H1 (cell line): ENCODE data around the gene PIGC. TPM values are rescaled to one million over a fixed set of nuclear protein-coding genes. Genes with fewer than 3 reads are reported as not detected.

ENCODE experiments used
- CTCF ChIA-PET: fragments of 300-600 bp; sonication (Branson Sonifier 250); formaldehyde crosslinking; loops from one replicate; lab custom pipeline; 2021; ENCODE audit not compliant: partially characterized antibody; lab: Charles Lee
- POLR2A ChIA-PET: fragments of 300-600 bp; sonication (Branson Sonifier 250); formaldehyde crosslinking; loops from one replicate; lab custom pipeline; 2021; ENCODE audit warnings: inconsistent platforms; ENCODE audit not compliant: partially characterized antibody; lab: Charles Lee
- DNase-seq, 2 experiments: peaks; one replicate each; pipeline versions ENCODE4 v3.0.0 to v3.0.0-alpha.2; 2010 to 2022; ENCODE audit warnings: low spot score in 2 of 2, low read depth in 1 of 2, mixed read lengths in 1 of 2
- FAIRE-seq: peaks from 2 replicates; lab custom pipeline; 2011; peaks lifted over from hg19 to GRCh38; lab: Jason Lieb, UNC
- H2AFZ ChIP-seq: 2 replicates; pipeline ENCODE4 v1.8.1; 2012; ENCODE audit warnings: low read length, inconsistent platforms
- H2AK5ac ChIP-seq: 2 replicates; pipeline ENCODE4 v1.6.1; 2013; ENCODE audit warnings: low read depth, low read length
- H2BK120ac ChIP-seq: replicated peaks from 2 replicates; pipeline ENCODE3; 2013; ENCODE audit warnings: low read depth, low read length, inconsistent platforms
- H2BK12ac ChIP-seq: 2 replicates; pipeline ENCODE4 v1.6.1; 2013; ENCODE audit warnings: low read depth, low read length
- H2BK15ac ChIP-seq: 2 replicates; pipeline ENCODE4 v1.6.1; 2013; ENCODE audit warnings: low read length
- H2BK20ac ChIP-seq: 2 replicates; pipeline ENCODE4 v1.6.1; 2013; ENCODE audit warnings: low read length
- H2BK5ac ChIP-seq: 2 replicates; pipeline ENCODE4 v1.6.1; 2013; ENCODE audit warnings: low read depth, low read length
- H3K14ac ChIP-seq: 2 replicates; pipeline ENCODE4 v1.6.1; 2013; ENCODE audit warnings: inconsistent platforms; ENCODE audit not compliant: insufficient read length
- H3K18ac ChIP-seq: 2 replicates; pipeline ENCODE4 v1.6.1; 2013; ENCODE audit warnings: low read length; ENCODE audit errors: extremely low read depth
- H3K23ac ChIP-seq: 2 replicates; pipeline ENCODE4 v1.6.1; 2013; ENCODE audit warnings: inconsistent platforms; ENCODE audit not compliant: insufficient read length
- H3K23me2 ChIP-seq: 2 replicates; pipeline ENCODE4 v1.6.1; 2013; ENCODE audit warnings: low read depth, low read length
- H3K27ac ChIP-seq: 2 replicates; pipeline ENCODE4 v1.6.1; 2011; ENCODE audit warnings: low read depth, low read length, inconsistent platforms
- H3K27me3 ChIP-seq, 4 experiments: replicated peaks in 1 of 4; 1 replicate in 1 of 4; 2 replicates in 3 of 4; pipeline versions ENCODE4 v1.6.1 to v1.8.1; 2011 to 2013; ENCODE audit warnings: low read length in 3 of 4, mild to moderate bottlenecking in 3 of 4, inconsistent platforms in 2 of 4, mixed read lengths in 2 of 4, moderate library complexity in 1 of 4; ENCODE audit not compliant: control insufficient read depth in 3 of 4, insufficient read depth in 3 of 4; ENCODE audit errors: extremely low read depth in 1 of 4
- H3K36me3 ChIP-seq, 4 experiments: 2 replicates each; pipeline versions ENCODE4 v1.6.1 to v1.8.1; 2011 to 2013; ENCODE audit warnings: mild to moderate bottlenecking in 4 of 4, low read length in 3 of 4, moderate library complexity in 2 of 4, control low read depth in 1 of 4, inconsistent platforms in 1 of 4; ENCODE audit not compliant: insufficient read depth in 4 of 4, control insufficient read depth in 2 of 4
- H3K4ac ChIP-seq: replicated peaks from 2 replicates; pipeline ENCODE3; 2013; ENCODE audit warnings: low read length, low read depth, mixed read lengths, inconsistent platforms; ENCODE audit not compliant: insufficient read length
- H3K4me1 ChIP-seq, 4 experiments: replicated peaks in 1 of 4; 1 replicate in 1 of 4; 2 replicates in 3 of 4; pipeline versions ENCODE4 v1.6.1 to v1.8.1; 2011 to 2013; ENCODE audit warnings: low read length in 3 of 4, inconsistent platforms in 2 of 4, mixed read lengths in 1 of 4; ENCODE audit not compliant: insufficient read depth in 4 of 4, control insufficient read depth in 3 of 4
- H3K4me2 ChIP-seq, 2 experiments: 2 replicates each; pipeline versions ENCODE4 v1.6.1 to v1.8.1; 2011 to 2013; ENCODE audit warnings: low read depth in 2 of 2, low read length in 2 of 2, control low read depth in 1 of 2, inconsistent platforms in 1 of 2, mild to moderate bottlenecking in 1 of 2; ENCODE audit not compliant: insufficient read depth in 1 of 2
- H3K4me3 ChIP-seq, 4 experiments: fragments of 200-600, 300-600 bp in 1 of 4; sonication (generic), shearing (Covaris generic), sonication (Bioruptor Twin) in 1 of 4; 2 replicates each; pipeline versions ENCODE4 v1.5.1 to v1.8.1; 2011 to 2016; ENCODE audit warnings: low read length in 4 of 4, low read depth in 3 of 4, control low read depth in 2 of 4, inconsistent platforms in 2 of 4, mild to moderate bottlenecking in 2 of 4, mixed read lengths in 1 of 4, moderate library complexity in 1 of 4; ENCODE audit not compliant: insufficient read depth in 2 of 4; ENCODE audit errors: extremely low read depth in 1 of 4
- H3K56ac ChIP-seq: replicated peaks from 2 replicates; pipeline ENCODE3; 2013; ENCODE audit warnings: low read depth, mild to moderate bottlenecking, mixed read lengths, low read length, inconsistent platforms; ENCODE audit not compliant: insufficient read length
- H3K79me1 ChIP-seq: 2 replicates; pipeline ENCODE4 v1.6.1; 2013; ENCODE audit warnings: low read depth, low read length, control low read depth
- H3K79me2 ChIP-seq, 2 experiments: 2 replicates each; pipeline versions ENCODE4 v1.6.1 to v1.8.1; 2012 to 2013; ENCODE audit warnings: low read length in 2 of 2, mild to moderate bottlenecking in 2 of 2, inconsistent platforms in 1 of 2; ENCODE audit not compliant: insufficient read depth in 2 of 2, control insufficient read depth in 1 of 2
- H3K9ac ChIP-seq, 4 experiments: replicated peaks in 1 of 4; 1 replicate in 1 of 4; 2 replicates in 3 of 4; pipeline versions ENCODE4 v1.6.1 to v1.8.1; 2011 to 2013; ENCODE audit warnings: low read depth in 3 of 4, low read length in 3 of 4, control low read depth in 2 of 4, mild to moderate bottlenecking in 2 of 4, moderate library complexity in 2 of 4, inconsistent platforms in 1 of 4; ENCODE audit errors: extremely low read depth in 1 of 4
- H3K9me3 ChIP-seq, 2 experiments: 2 replicates each; pipeline versions ENCODE4 v1.6.1 to v1.8.1; 2012 to 2013; ENCODE audit warnings: mild to moderate bottlenecking in 2 of 2, moderate library complexity in 2 of 2, control low read depth in 1 of 2, inconsistent platforms in 1 of 2, low read depth in 1 of 2, low read length in 1 of 2, mixed read lengths in 1 of 2; ENCODE audit not compliant: insufficient read depth in 2 of 2
- H4K20me1 ChIP-seq, 2 experiments: replicated peaks in 1 of 2; 2 replicates each; pipeline versions ENCODE3 to v1.8.1; 2011 to 2013; ENCODE audit warnings: inconsistent platforms in 2 of 2, low read length in 2 of 2, mild to moderate bottlenecking in 1 of 2; ENCODE audit not compliant: insufficient read depth in 2 of 2, control insufficient read depth in 1 of 2
- H4K5ac ChIP-seq: 2 replicates; pipeline ENCODE4 v1.6.1; 2013; ENCODE audit warnings: low read length, low read depth, mixed read lengths, inconsistent platforms; ENCODE audit not compliant: insufficient read length
- H4K8ac ChIP-seq: 2 replicates; pipeline ENCODE4 v1.8.0; 2013; ENCODE audit warnings: mild to moderate bottlenecking, moderate library complexity, low read length, inconsistent platforms; ENCODE audit not compliant: insufficient read depth; ENCODE audit errors: extremely low read depth
- H4K91ac ChIP-seq: replicated peaks from 2 replicates; pipeline ENCODE3; 2013; ENCODE audit warnings: low read length, mixed read lengths, inconsistent platforms; ENCODE audit not compliant: insufficient read length
- KDM1A ChIP-seq: fragments of 200-600, 300-600 bp; sonication (generic); IDR thresholded peaks from 2 replicates; pipeline ENCODE4 v1.7.1; 2016; ENCODE audit warnings: mild to moderate bottlenecking, low read length, borderline replicate concordance
- WGBS, 2 experiments: shearing (Covaris generic) in 1 of 2; methylation state at CpG; one replicate each; pipeline versions ENCODE4 v1.1.6 to v1.1.7; 2013 to 2015; ENCODE audit warnings: low lambda C conversion rate in 2 of 2, mixed read lengths in 2 of 2, inconsistent platforms in 1 of 2, low coverage in 1 of 2, missing lambda C conversion rate in 1 of 2; ENCODE audit not compliant: insufficient replicate concordance in 2 of 2, insufficient coverage in 1 of 2, insufficient read length in 1 of 2; ENCODE audit errors: extremely low coverage in 1 of 2, missing lambda C conversion rate in 1 of 2; 5-methylcytosine and 5-hydroxymethylcytosine counted together
- polyA plus RNA-seq, 7 experiments: library from polyadenylated mRNA; depleted of rRNA in 3 of 7; stranded (reverse) in 5 of 7; unstranded in 2 of 7; fragments of >200 nt in 5 of 7; fragments of 200-250 nt in 2 of 7; gene quantifications; 1 replicate in 5 of 7; 2 replicates in 1 of 7; 4 replicates in 1 of 7; pipeline versions ENCODE4 v1.2.1 to v1.2.3, GENCODE V29; 2011 to 2013; ENCODE audit warnings: missing spikeins in 2 of 7, mixed read lengths in 2 of 7
- total RNA-seq: library from RNA; stranded (reverse); fragmentation: NEBNext Ultra II Directional; extraction: Animal tissue kit (Norgen Biotek cat#: 25700); gene quantifications from 2 replicates; pipeline ENCODE4 v1.2.1, GENCODE V29; 2021

The PIGC gene
- total and polyA plus RNA-seq, 2 of the 8 experiments (the other 6 are each of a cell fraction or from before 2014, with no cell fraction given) = 21.0 to 39.3 TPM

DNA sequence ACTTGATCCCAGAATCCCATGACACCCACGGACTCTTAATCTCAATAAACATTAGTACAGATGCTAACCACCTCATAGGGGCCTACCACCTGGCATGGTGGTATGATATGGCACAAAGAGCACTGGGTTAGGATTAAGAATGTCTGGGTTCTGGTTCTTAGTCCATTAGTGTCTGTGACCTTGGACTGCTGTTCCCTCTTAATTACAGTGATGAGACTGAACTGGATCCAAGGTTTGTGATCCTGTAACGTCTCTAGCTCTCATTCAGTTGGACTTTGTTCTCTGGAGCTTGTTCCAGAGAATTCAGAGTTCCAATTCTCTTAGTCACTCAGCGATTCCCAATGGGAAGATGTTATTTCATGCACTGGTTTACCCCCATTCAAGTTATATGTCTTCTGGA lies 23.6 kb upstream of the PIGC start:
- Histone ChIP-seq H4K91ac (no peak overlapping the region), H3K36me3 (no peaks in the 10 kb centered on the region), H2BK12ac (no peak overlapping the region), H3K23ac (no peak overlapping the region), H3K9me3 (no peaks in the 10 kb centered on the region), H2BK15ac (no peak overlapping the region), H3K27ac (no peak overlapping the region), H2AFZ (no peak overlapping the region), H2BK20ac (no peak overlapping the region), H2BK5ac (no peak overlapping the region), H3K56ac (no peak overlapping the region), H2BK120ac (no peak overlapping the region), H3K79me1 (no peaks in the 10 kb centered on the region), H3K23me2 (no peaks in the 10 kb centered on the region; the same call in 1 of the 2 replicates), H3K18ac (no peak overlapping the region), H3K4me3 (no peak overlapping the region), H2AK5ac (no peak overlapping the region), H3K4me2 (no peak overlapping the region), H3K79me2 (no peaks in the 10 kb centered on the region), H4K20me1 (no peaks in the 10 kb centered on the region), H3K27me3 (no peaks in the 10 kb centered on the region), H4K5ac (no peak overlapping the region), H4K8ac (no peak overlapping the region), H3K4ac (no peak overlapping the region), H3K4me1 (no peaks in the 10 kb centered on the region), H3K9ac (no peak overlapping the region), H3K14ac (no peak overlapping the region)
- FAIRE-seq (no peak), DNase-seq (no peak)
- TF ChIP-seq KDM1A = no peak
- 74% methylated on average over 3 of the region's 3 CpGs; no CpG with 5 or more reads in 1 of the 2 experiments for WGBS, 2 experiments
- ChIA-PET CTCF (interaction anchor here (1.2 kb wide), 1 partner anchor 67 kb away, joined by 3 read pairs; no protein-coding TSS in a partner anchor), POLR2A (no interaction called here)
